Measurements from ENCODE around the gene RAD51B.

GRCh38 chr14:68585690-68586089 lies 766.1 kb downstream of the RAD51B start:
- no peak for TF ChIP-seq EZH2 (IDR thresholded peaks at IDR 0.05)
- no peak for TF ChIP-seq POLR2AphosphoS5 (IDR thresholded peaks at IDR 0.05; ENCODE audit: borderline replicate concordance, low read depth, low read length)
- no peak for TF ChIP-seq FOXP2 (optimal IDR thresholded peaks at IDR 0.05; ENCODE audit: control extremely low read depth, extremely low read length, insufficient read depth)
